DND-41 (cell line): ENCODE measurements around the gene ELOVL7.
"Not testable (repeated sequence)": the region's sequence is repeated elsewhere in the genome, so short reads cannot be mapped to it uniquely, and the experiment has no call there.

ENCODE experiments used
- ATAC-seq: fragments of 200-7000 bp; cut with Tn5 transposase; 3 replicates; pipeline ENCODE4 v1.9.1; 2021; ENCODE audit warnings: low read depth; ENCODE audit not compliant: insufficient read depth
- DNase-seq: peaks from one replicate; pipeline ENCODE4 v3.0.0-alpha.2; 2020
- H2AFZ ChIP-seq: 2 replicates; pipeline ENCODE4 v1.6.0; 2012; ENCODE audit warnings: low read depth, low read length
- H3K27ac ChIP-seq: 2 replicates; pipeline ENCODE4 v1.5.1; 2012; ENCODE audit warnings: low read length, inconsistent platforms
- H3K27me3 ChIP-seq: fragments of 200-600 bp; sonication (generic); 2 replicates; pipeline ENCODE4 v1.6.0; 2012; ENCODE audit warnings: low read length, mild to moderate bottlenecking, inconsistent platforms; ENCODE audit not compliant: insufficient read depth, poor library complexity
- H3K36me3 ChIP-seq: 2 replicates; pipeline ENCODE4 v1.5.1; 2012; ENCODE audit warnings: low read length, inconsistent platforms; ENCODE audit not compliant: insufficient read depth
- H3K4me1 ChIP-seq: 2 replicates; pipeline ENCODE4 v1.5.1; 2012; ENCODE audit warnings: mild to moderate bottlenecking, low read length; ENCODE audit not compliant: insufficient read depth
- H3K4me2 ChIP-seq: 2 replicates; pipeline ENCODE4 v1.6.0; 2012; ENCODE audit warnings: mild to moderate bottlenecking, moderate library complexity, low read length, inconsistent platforms; ENCODE audit not compliant: insufficient read depth
- H3K4me3 ChIP-seq, 2 experiments: fragments of 200-600 bp in 1 of 2; shearing (Covaris generic) in 1 of 2; 2 replicates each; pipeline ENCODE4 v1.5.1; 2012 to 2016; ENCODE audit warnings: inconsistent platforms in 2 of 2, low read length in 2 of 2, mild to moderate bottlenecking in 2 of 2, low read depth in 1 of 2, moderate library complexity in 1 of 2
- H3K79me2 ChIP-seq: 2 replicates; pipeline ENCODE4 v1.6.0; 2012; ENCODE audit warnings: low read length, inconsistent platforms; ENCODE audit not compliant: insufficient read depth
- H3K9ac ChIP-seq: 2 replicates; pipeline ENCODE4 v1.6.0; 2012; ENCODE audit warnings: low read depth, mild to moderate bottlenecking, inconsistent platforms, low read length, moderate library complexity
- H3K9me3 ChIP-seq: 2 replicates; pipeline ENCODE4 v1.5.1; 2012; ENCODE audit warnings: low read length, moderate library complexity, mild to moderate bottlenecking, inconsistent platforms; ENCODE audit not compliant: insufficient read depth, severe bottlenecking
- H4K20me1 ChIP-seq: 2 replicates; pipeline ENCODE4 v1.6.0; 2012; ENCODE audit warnings: low read length; ENCODE audit not compliant: insufficient read depth
- CTCF ChIP-seq: IDR thresholded peaks from 2 replicates; pipeline ENCODE4 v1.5.1; 2012; ENCODE audit warnings: borderline replicate concordance, low read length, moderate library complexity, mild to moderate bottlenecking; ENCODE audit not compliant: poor library complexity, severe bottlenecking; ENCODE audit errors: extremely low read depth
- EZH2 ChIP-seq: IDR thresholded peaks from 3 replicates; pipeline ENCODE4 v1.6.1; 2012; ENCODE audit warnings: borderline replicate concordance, low read depth, mild to moderate bottlenecking, moderate library complexity, low read length, inconsistent platforms; ENCODE audit not compliant: severe bottlenecking

ELOVL7 gene

GRCh38 chr5:60802986-60803385 is 41.1 kb downstream of the ELOVL7 start:
- TF ChIP-seq EZH2 (no peak), CTCF (no peak)
- Histone ChIP-seq H3K4me2 (no peak overlapping the region), H4K20me1 (no peaks in the 10 kb centered on the region), H3K27me3 (no peaks in the 10 kb centered on the region), H3K4me3 (no peak overlapping the region), H2AFZ (no peak overlapping the region), H3K79me2 (no peaks in the 10 kb centered on the region), H3K27ac (no peak overlapping the region), H3K9ac (no peak overlapping the region), H3K9me3 (no peaks in the 10 kb centered on the region), H3K36me3 (no peaks in the 10 kb centered on the region), H3K4me1 (no peaks in the 10 kb centered on the region)
- DNase-seq = no peak
- no peak for ATAC-seq

- Histone ChIP-seq H3K4me3 (no peak overlapping the region), H3K4me2 (no peak overlapping the region), H3K36me3 (no peaks in the 10 kb centered on the region), H3K9ac (no peak overlapping the region), H2AFZ (no peak overlapping the region), H3K9me3 (no peaks in the 10 kb centered on the region), H3K27ac (no peak overlapping the region), H4K20me1 (no peaks in the 10 kb centered on the region), H3K4me1 (no peaks in the 10 kb centered on the region), H3K79me2 (no peaks in the 10 kb centered on the region), H3K27me3 (no peaks in the 10 kb centered on the region)
- TF ChIP-seq EZH2 (no peak), CTCF (no peak)
- DNase-seq (no peak), ATAC-seq (no peak)
Measured at GRCh38 chr5:60802226-60802625, 41.8 kb downstream of the ELOVL7 start.

- H3K9me3 ChIP-seq = no peaks in the 10 kb centered on the region
- DNase-seq = no peak
- no peaks in the 10 kb centered on the region for H3K36me3 ChIP-seq
- no peaks in the 10 kb centered on the region for H3K27me3 ChIP-seq
- no peak overlapping the region for H3K4me3 ChIP-seq
- no peaks in the 10 kb centered on the region for H4K20me1 ChIP-seq
- no peaks in the 10 kb centered on the region for H3K79me2 ChIP-seq
- TF ChIP-seq CTCF = no peak
- no peak for TF ChIP-seq EZH2
- no peak overlapping the region for H3K27ac ChIP-seq
- ATAC-seq = no peak
- no peaks in the 10 kb centered on the region for H3K4me1 ChIP-seq
- no peak overlapping the region for H2AFZ ChIP-seq
- H3K4me2 ChIP-seq = no peak overlapping the region
- H3K9ac ChIP-seq = no peak overlapping the region
Measured at GRCh38 chr5:60797482-60798153, 46.5 kb downstream of the ELOVL7 start.

GRCh38 chr5:60795424-60795950 is 48.6 kb downstream of the ELOVL7 start:
- not testable (repeated sequence) for H3K4me1 ChIP-seq, H3K79me2 ChIP-seq, H3K27ac ChIP-seq, H3K9me3 ChIP-seq, H4K20me1 ChIP-seq, H3K27me3 ChIP-seq, ATAC-seq, H3K9ac ChIP-seq, H2AFZ ChIP-seq, H3K4me3 ChIP-seq, H3K4me2 ChIP-seq, H3K36me3 ChIP-seq, DNase-seq
